HG03342 (cell line): Measurements from ENCODE around the gene RUSF1.
"Not testable (repeated sequence)": the region's sequence is repeated elsewhere in the genome, so short reads cannot be mapped to it uniquely, and the experiment has no call there.

ENCODE experiments used
- ATAC-seq: cut with Tn5 transposase; IDR thresholded peaks from one replicate; pipeline ENCODE4 v1.9.1; 2021; ENCODE audit warnings: mild to moderate bottlenecking, moderate library complexity; ENCODE audit not compliant: unreplicated experiment

The RUSF1 gene

DNA sequence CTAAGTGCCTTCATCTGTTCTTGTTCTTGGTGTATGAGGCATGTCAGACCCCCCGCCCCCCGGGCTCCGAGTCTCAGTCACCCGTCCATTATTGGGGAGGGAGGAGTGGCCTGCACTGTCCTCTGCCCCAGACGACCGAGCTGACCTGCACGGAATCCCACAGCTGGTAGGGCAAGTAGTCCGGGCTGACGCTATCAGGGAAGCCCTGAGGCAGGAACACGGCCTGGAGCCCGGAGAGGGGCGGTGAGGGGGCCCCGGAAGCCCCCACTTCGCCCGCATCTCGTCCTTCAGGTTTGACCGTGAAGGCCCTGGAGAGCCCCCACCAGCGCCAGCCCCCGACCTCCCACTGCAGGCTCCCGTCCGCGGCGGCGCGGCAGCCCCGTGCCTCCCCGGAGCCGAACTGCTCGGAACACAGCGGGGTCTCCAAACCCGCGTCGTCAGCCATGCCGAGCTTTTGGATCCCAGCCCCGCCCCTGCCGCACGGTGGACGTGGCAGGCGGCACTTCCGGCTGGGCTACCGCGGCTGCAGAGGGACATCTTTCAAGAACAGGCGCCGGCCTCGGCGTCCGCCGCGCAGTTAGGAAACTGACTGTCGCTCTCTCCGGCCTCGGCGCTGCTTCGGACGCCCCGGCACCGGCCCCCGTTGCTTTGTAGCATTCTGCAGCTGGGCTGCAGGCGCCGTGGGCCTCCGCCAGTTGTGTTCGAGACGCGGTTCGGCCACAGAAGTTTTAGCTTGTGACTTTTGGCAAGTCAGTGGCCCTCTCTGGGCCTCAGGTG lies at the start of gene RUSF1:
Gene RUSF1 (minus strand): TSS at position 463 of the 777 bp plus-strand sequence. CDS start 18 bp downstream, at position 445.
- ATAC-seq: peak; percentile 75

- ATAC-seq: no peak
Observed at GRCh38 chr16:31542763-31543162, 34.6 kb upstream of the RUSF1 start.

DNA sequence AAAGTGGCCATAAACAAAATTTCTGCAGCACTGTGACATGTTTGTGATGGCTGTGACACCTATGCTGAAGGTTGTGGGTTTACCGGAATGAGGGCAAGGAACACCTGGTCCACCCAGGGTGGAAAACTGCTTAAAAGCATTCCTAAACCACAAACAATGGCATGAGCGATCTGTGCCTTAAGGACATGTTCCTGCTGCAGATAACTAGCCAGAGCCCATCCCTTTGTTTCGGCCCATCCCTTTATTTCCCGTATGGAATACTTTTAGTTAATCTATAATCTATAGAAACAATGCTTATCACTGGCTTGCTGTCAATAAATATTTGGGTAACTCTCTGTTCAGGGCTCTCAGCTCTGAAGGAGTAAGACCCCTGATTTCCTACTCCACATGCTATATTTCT lies 31.6 kb upstream of the RUSF1 start:
- not testable (repeated sequence) for ATAC-seq

DNA sequence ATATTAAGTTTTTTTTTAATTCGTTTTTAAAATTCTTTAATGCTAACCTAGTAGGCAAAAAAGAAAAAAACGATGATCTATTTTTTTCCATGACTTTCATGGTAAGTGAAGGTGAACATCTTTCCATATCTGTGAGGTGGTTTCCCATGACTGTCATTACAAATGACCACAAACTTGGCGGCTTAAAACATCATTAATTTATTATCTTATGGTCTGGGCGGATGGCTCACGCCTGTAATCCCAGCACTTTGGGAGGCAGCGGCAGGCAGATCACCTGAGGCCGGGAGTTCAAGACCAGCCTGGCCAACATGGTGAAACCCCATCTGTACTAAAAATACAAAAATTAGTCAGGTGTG lies 30.0 kb upstream of the RUSF1 start:
- not testable (repeated sequence) for ATAC-seq

DNA sequence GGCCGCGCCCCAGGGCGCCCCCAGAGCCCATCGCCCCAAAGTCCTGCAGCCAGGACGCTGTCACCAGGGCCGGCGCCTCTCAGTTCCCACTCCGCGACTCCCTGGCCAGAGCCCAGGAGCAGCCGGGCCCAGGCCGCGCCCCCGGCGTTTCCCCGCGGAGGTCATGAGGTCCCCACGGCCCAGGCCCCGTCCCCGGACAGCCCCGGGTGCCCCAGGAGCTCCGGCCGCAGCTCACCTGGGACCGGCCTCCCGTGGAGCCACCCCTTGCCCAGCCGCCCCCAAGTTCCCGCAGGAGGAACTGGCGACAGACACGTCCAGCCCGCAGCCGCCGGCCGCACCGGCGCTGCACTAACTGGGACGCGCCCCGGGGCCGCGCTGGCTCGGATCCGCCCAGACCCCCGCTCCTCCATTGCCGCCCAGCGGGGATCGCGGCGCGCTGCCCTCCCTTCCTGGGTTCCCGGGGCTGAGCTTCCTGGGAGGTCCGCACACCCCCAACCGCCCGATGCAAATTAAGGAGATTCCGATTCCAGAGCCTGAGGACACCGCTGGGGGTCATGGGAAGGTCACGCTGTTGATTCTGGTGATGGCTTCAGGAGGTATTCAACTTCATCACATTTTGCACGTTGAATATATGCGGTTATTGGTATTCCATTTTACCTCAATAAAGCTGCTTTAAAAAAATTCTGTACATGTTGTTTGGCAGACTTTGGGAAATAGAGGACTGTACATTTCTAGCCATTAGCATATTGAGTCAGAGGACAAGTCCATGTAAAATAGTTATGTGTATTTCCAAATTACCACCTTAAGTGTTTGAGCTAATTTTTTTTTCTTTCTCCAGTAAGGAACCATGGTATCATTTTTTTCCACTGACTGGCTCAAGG lies 29.4 kb upstream of the RUSF1 start:
- ATAC-seq: no peak

DNA sequence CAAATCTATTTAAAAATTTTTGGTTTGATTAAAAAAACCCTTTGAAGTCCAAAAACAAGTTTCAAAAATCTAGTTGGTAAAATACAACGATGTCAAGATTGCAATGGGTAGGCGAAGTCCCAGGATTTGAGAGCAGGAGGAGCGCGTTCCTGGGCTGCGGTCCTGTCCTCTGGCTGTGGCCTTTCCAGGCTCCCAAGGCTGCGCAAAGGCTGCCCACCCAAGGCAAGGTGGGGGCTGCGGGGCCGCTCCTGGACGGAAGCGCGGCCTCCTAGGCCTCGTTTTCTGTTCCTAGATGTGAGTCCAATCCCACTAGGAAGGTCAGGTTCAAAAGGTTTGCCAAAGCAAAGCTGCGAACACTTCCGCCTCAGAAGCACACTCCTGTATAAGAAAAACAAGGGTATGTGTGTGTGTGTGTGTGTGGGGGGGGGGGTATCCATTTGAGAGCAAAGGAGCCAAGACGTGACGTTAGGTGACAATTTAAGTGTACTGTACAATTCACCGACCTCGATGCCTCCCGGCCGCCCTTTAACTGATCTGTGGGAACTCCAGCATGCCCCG lies 28.7 kb upstream of the RUSF1 start:
- ATAC-seq: no peak

GRCh38 chr16:31535737-31536136 lies 27.5 kb upstream of the RUSF1 start:
- ATAC-seq: no peak

DNA sequence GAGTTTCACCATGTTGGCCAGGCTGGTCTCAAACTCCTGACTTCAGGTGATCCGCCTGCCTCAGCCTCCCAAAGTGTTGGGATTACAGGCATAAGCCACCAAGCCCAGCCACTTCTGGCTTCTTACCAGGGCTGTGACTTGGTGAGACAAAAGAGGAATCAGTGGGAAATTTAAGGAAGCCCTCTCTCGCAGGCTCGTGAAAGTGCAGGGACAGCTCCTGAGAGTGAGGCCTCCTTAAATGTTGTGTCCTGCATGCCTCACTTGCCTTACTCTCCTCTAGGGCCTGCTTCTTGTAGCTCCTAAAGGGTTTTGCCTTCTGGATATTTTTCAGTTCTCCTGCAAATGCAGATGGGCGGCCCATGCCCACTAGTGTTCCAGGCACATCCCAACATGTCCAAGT lies 24.7 kb upstream of the RUSF1 start:
- no peak for ATAC-seq

- no peak for ATAC-seq
Observed at GRCh38 chr16:31532120-31532519, 23.9 kb upstream of the RUSF1 start.

GRCh38 chr16:31531096-31531495 lies 22.9 kb upstream of the RUSF1 start:
- ATAC-seq: no peak

GRCh38 chr16:31530405-31530804 lies 22.2 kb upstream of the RUSF1 start:
- no peak for ATAC-seq

DNA sequence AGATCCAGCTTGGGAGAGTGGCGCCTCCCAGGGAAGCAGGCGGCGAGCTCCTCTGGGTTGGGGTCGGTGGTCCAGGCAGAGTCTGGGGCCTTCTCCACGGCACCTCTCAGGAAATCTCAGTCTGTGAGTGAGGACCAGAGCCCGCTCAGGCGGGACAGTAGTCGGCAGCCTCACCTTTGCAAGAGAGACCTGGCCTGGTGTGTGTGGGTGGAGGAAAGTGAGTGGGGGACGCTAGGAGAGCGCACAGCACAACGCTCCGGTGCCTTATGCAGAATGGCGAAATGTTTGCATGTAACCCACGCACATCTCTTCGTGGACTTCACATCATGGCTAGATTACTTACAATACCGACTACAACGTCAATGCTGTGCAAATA lies 21.7 kb upstream of the RUSF1 start:
- no peak for ATAC-seq

GRCh38 chr16:31529108-31529936 lies 21.1 kb upstream of the RUSF1 start:
- no peak for ATAC-seq

DNA sequence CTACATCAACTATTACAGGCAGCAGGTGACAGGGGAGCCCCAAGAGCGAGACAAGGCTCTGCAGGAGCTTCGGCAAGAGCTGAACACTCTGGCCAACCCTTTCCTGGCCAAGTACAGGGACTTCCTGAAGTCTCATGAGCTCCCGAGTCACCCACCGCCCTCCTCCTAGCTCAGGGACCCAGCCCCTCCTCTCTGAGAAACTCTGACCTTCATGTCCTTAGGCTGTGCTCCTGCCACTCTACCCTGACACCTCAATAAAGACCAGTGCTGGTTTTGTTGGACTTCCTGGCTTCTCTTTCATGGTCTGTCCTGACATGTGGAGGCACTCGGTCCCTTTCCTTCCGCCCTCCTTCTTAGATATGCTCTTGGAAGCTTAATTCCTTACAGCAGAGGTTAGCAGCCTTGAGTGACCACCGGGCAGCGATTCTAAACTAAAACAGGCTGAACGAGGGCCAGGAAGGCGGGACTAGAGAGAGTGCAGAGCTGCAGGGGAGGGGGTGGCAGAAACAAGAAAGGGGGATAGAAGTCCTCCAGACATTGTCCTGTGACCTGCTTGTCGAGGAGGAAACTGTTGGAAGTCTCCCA lies 20.4 kb upstream of the RUSF1 start:
- ATAC-seq: no peak

GRCh38 chr16:31527734-31528274 lies 19.6 kb upstream of the RUSF1 start, which contains the start of gene AHSP:
Gene AHSP, plus strand, starts transcription at chr16:31527900. Its CDS starts 240 bp downstream, at chr16:31528140.
- no peak for ATAC-seq

DNA sequence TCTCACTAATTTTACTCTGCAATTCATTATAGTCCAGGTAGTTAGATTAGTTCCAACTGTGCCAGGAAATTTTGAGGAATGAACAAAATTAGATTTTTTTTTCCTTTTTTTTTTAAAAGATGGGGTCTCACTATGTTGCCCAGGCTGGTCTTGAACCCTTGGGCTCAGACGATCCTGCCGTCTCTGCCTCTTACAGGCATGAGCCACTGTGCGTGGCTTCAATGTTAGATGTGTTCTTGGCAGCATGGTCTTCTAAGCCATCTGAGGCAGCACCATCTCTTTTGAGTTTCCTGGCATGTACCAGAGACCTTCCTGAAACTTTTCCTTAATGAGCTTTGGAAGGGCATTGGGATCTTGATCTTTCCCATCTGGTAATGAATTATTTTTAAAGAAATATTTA lies 16.9 kb upstream of the RUSF1 start:
- ATAC-seq: no peak

DNA sequence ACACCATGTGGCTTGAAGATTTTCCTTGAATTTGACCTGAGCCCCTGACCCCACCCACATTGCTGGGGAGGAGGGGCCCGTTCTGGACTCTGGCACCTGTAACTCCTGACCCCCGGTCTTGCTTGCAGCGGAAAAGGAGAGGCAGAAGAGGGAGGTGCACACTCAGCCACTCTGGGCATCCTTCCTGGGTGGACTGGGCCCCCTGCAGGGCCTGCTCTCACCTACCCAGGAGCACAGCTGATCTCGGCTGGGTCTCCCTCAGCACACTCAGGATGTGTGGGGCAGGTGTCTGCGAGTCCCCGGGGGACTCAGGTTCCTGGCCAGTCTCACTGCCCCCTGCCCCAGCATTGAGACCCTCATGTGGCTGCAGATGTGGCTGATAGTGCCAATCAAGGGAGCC lies 15.6 kb upstream of the RUSF1 start:
- not testable (repeated sequence) for ATAC-seq

DNA sequence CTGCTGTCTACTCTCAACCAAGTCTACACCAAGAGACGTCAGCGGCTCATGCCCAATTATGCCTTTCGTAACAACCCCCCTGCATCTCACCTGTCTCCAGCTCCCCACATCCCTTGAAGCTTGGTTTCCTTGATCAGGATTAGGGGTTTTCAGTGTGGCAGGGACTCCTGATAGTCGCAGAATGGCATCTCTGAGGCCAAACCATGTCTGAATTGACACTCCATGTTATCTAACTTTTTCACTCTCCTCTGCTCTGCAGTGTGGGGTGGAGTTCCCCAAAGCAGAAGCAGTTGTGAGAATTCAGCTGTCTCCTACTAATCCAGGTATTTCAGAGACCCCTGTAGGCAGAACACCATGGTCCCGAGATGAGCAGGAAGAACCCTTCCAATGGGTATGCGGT lies 13.9 kb upstream of the RUSF1 start:
- ATAC-seq: no peak

GRCh38 chr16:31521368-31521767 lies 13.2 kb upstream of the RUSF1 start:
- no peak for ATAC-seq

- no peak for ATAC-seq
Observed at GRCh38 chr16:31519759-31520431, 11.7 kb upstream of the RUSF1 start.
